Smooth muscle cell (in vitro differentiated cells): ENCODE results near the gene RAB29. TPM values are rescaled to one million over a fixed set of nuclear protein-coding genes. Genes with fewer than 3 reads are reported as not detected.

Experiments used
- DNase-seq: peaks from one replicate; lab custom pipeline; 2025; ENCODE audit not compliant: unreplicated experiment; lab: John Stamatoyannopoulos, UW
- H2AFZ ChIP-seq: fragments of 200-600 bp; sonication (generic); 2 replicates; pipeline ENCODE4 v1.6.0; 2016; ENCODE audit warnings: antibody characterized with exemption, low read depth, mild to moderate bottlenecking
- H3F3A ChIP-seq: fragments of 200-600 bp; sonication (generic); 2 replicates; pipeline ENCODE4 v1.6.0; 2017; ENCODE audit warnings: antibody characterized with exemption, low read depth
- H3K27ac ChIP-seq: fragments of 200-600 bp; sonication (generic); 2 replicates; pipeline ENCODE4 v1.5.1; 2016; ENCODE audit warnings: low read depth, mild to moderate bottlenecking
- H3K27me3 ChIP-seq: fragments of 200-600 bp; sonication (generic); 2 replicates; pipeline ENCODE4 v1.6.1; 2016; ENCODE audit warnings: low read depth, mild to moderate bottlenecking
- H3K36me3 ChIP-seq: fragments of 200-600 bp; sonication (generic); 2 replicates; pipeline ENCODE4 v1.5.1; 2016; ENCODE audit warnings: low read depth
- H3K4me1 ChIP-seq: fragments of 200-600 bp; sonication (generic); 2 replicates; pipeline ENCODE4 v1.5.1; 2016; ENCODE audit warnings: low read depth
- H3K4me2 ChIP-seq: fragments of 200-600 bp; sonication (generic); 2 replicates; pipeline ENCODE4 v1.6.0; 2016; ENCODE audit warnings: mild to moderate bottlenecking
- H3K4me3 ChIP-seq: fragments of 200-600 bp; sonication (generic); 2 replicates; pipeline ENCODE4 v1.5.1; 2016; ENCODE audit warnings: mild to moderate bottlenecking
- H3K79me2 ChIP-seq: fragments of 200-600 bp; sonication (generic); 2 replicates; pipeline ENCODE4 v1.6.0; 2016; ENCODE audit warnings: low read depth, mild to moderate bottlenecking
- H3K9ac ChIP-seq: fragments of 200-600 bp; sonication (generic); 2 replicates; pipeline ENCODE4 v1.6.0; 2016; ENCODE audit warnings: low read depth
- H3K9me3 ChIP-seq: fragments of 200-600 bp; sonication (generic); replicated peaks from 2 replicates; pipeline ENCODE4 v1.5.1; 2016; ENCODE audit warnings: low read depth
- H4K20me1 ChIP-seq: fragments of 200-600 bp; sonication (generic); 2 replicates; pipeline ENCODE4 v1.6.0; 2016; ENCODE audit warnings: low read depth
- CTCF ChIP-seq: fragments of 200-600 bp; sonication (generic); IDR thresholded peaks from 2 replicates; pipeline ENCODE4 v1.5.1; 2017; ENCODE audit warnings: borderline replicate concordance, mild to moderate bottlenecking, antibody characterized with exemption; ENCODE audit not compliant: insufficient read depth, poor library complexity, severe bottlenecking
- WGBS: methylation state at CpG from one replicate; pipeline ENCODE4 v1.1.7; 2016; ENCODE audit warnings: low lambda C conversion rate; 5-methylcytosine and 5-hydroxymethylcytosine counted together
- polyA plus RNA-seq: library from polyadenylated mRNA; unstranded; fragments of >200 nt; fragmentation: Nextera tagmentation; extraction: Ambion mirVana; gene quantifications from 2 replicates; pipeline ENCODE4 v1.2.1, GENCODE V29; 2016
- total RNA-seq: library from RNA; depleted of rRNA; stranded (reverse); fragments of >200 nt; gene quantifications from 2 replicates; pipeline ENCODE4 v1.2.3, GENCODE V29; 2014

Gene RAB29
- total and polyA plus RNA-seq, 2 experiments from 2014 or later: 4.1 TPM

- H3K9me3 ChIP-seq: no peaks in the 10 kb centered on the region
- H3K27ac ChIP-seq: peak overlapping the region; percentile 54
- H3K27me3 ChIP-seq: no peaks in the 10 kb centered on the region
- H4K20me1 ChIP-seq: peaks cover 45% of the 10 kb centered on the region
- peaks cover 21% of the 10 kb centered on the region for H3K4me1 ChIP-seq
- peak overlapping the region; percentile 83 for H3K4me3 ChIP-seq
- H3K4me2 ChIP-seq: peak overlapping the region; percentile 87
- H3K79me2 ChIP-seq: peaks cover 42% of the 10 kb centered on the region
- 5% methylated on average over 7 of the region's 16 CpGs for WGBS
- no peak for TF ChIP-seq CTCF
- H3K36me3 ChIP-seq: no peaks in the 10 kb centered on the region
- H2AFZ ChIP-seq: peak overlapping the region; percentile 77
- peaks cover 13% of the 10 kb centered on the region for H3F3A ChIP-seq
- DNase-seq: peak; percentile 59
- peak overlapping the region; percentile 63 for H3K9ac ChIP-seq
These were observed 37.1 kb upstream of the RAB29 start for GRCh38 chr1:205812271-205812877.

- Histone ChIP-seq H3K79me2 (peaks cover 48% of the 10 kb centered on the region), H3F3A (peaks cover 13% of the 10 kb centered on the region), H4K20me1 (peaks cover 52% of the 10 kb centered on the region), H3K4me1 (peaks cover 21% of the 10 kb centered on the region), H3K9me3 (no peaks in the 10 kb centered on the region), H2AFZ (no peak overlapping the region), H3K36me3 (no peaks in the 10 kb centered on the region), H3K9ac (peak overlapping the region; percentile 44), H3K27ac (peak overlapping the region; percentile 54), H3K4me2 (peak overlapping the region; percentile 87), H3K4me3 (peak overlapping the region; percentile 83), H3K27me3 (no peaks in the 10 kb centered on the region)
- WGBS: 28% methylated on average over 5 of the region's 5 CpGs
- TF ChIP-seq CTCF: no peak
- DNase-seq: no peak
These were observed 36.4 kb upstream of the RAB29 start for GRCh38 chr1:205811660-205812059.

GRCh38 chr1:205810448-205811157 lies 35.3 kb upstream of the RAB29 start:
- TF ChIP-seq CTCF: peak; percentile 29
- H3K27me3 ChIP-seq: no peaks in the 10 kb centered on the region
- H3K27ac ChIP-seq: no peak overlapping the region
- H3K79me2 ChIP-seq: peaks cover 46% of the 10 kb centered on the region
- H3K36me3 ChIP-seq: no peaks in the 10 kb centered on the region
- H3K4me1 ChIP-seq: peaks cover 21% of the 10 kb centered on the region
- no peak overlapping the region for H3K9ac ChIP-seq
- H3F3A ChIP-seq: peaks cover 13% of the 10 kb centered on the region
- no peak for DNase-seq
- no peak overlapping the region for H3K4me3 ChIP-seq
- peak overlapping the region; percentile 87 for H3K4me2 ChIP-seq
- peaks cover 63% of the 10 kb centered on the region for H4K20me1 ChIP-seq
- 76% methylated on average over 12 of the region's 12 CpGs for WGBS
- no peaks in the 10 kb centered on the region for H3K9me3 ChIP-seq
- no peak overlapping the region for H2AFZ ChIP-seq
